Measurements from ENCODE around the gene NTN4.

The NTN4 gene

DNA sequence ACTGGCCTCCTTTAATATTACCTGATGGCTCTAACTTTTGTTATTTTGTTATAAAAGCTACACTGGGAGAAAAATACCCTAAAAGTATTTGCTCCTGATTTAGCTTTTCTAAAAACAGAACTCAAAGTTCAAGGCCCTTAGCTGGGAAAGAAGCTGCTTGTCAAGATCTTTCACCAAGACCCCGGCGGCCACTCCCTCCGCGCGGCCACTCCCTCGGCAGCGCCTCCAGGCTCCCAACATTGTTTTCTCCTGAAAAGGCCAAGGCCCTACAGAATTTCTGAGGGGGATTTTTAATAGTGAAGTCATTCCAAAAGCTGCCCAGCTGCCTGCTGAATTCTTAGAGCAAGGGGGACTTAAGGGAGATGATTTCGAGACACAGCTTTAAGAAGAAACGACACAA, 96.4 kb downstream of the NTN4 start:
- DNase-seq: no peak
- no peaks in the 10 kb centered on the region for H3K4me1 Mint-ChIP-seq
- H3K27me3 Mint-ChIP-seq (ENCODE audit: low read depth, poor library complexity): no peaks in the 10 kb centered on the region
- no peak overlapping the region for H3K27ac Mint-ChIP-seq
- H3K36me3 Mint-ChIP-seq (ENCODE audit: low read depth): no peaks in the 10 kb centered on the region
- TF ChIP-seq, protein P1, sequence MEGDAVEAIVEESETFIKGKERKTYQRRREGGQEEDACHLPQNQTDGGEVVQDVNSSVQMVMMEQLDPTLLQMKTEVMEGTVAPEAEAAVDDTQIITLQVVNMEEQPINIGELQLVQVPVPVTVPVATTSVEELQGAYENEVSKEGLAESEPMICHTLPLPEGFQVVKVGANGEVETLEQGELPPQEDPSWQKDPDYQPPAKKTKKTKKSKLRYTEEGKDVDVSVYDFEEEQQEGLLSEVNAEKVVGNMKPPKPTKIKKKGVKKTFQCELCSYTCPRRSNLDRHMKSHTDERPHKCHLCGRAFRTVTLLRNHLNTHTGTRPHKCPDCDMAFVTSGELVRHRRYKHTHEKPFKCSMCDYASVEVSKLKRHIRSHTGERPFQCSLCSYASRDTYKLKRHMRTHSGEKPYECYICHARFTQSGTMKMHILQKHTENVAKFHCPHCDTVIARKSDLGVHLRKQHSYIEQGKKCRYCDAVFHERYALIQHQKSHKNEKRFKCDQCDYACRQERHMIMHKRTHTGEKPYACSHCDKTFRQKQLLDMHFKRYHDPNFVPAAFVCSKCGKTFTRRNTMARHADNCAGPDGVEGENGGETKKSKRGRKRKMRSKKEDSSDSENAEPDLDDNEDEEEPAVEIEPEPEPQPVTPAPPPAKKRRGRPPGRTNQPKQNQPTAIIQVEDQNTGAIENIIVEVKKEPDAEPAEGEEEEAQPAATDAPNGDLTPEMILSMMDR (IDR thresholded peaks at IDR 0.05): no peak
- no peak overlapping the region for H3K4me3 Mint-ChIP-seq
- H3K9me3 Mint-ChIP-seq: no peaks in the 10 kb centered on the region

DNA sequence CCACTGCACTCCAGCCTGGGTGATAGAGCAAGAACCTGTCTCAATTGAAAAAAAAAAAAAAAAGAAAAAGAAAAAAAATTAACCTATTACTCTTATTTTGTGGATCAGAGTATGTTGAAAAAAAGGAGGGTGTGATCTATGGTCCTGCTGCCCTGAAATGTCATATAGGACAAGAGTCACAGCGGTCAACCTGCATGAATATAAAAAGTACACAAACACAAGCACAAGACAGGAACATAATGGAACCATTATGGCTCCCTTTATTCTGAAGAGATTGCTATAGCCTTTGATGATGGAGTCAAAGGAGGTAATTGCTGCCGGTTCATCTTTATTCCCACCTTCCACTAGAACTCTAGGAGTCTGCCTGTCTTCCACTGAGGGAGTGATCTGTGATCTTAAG, 96.9 kb downstream of the NTN4 start:
- H3K27ac Mint-ChIP-seq: no peak overlapping the region
- no peaks in the 10 kb centered on the region for H3K4me1 Mint-ChIP-seq
- TF ChIP-seq, protein P1 (IDR thresholded peaks at IDR 0.05): no peak
- no peaks in the 10 kb centered on the region for H3K27me3 Mint-ChIP-seq (ENCODE audit: low read depth, poor library complexity)
- H3K36me3 Mint-ChIP-seq (ENCODE audit: low read depth): no peaks in the 10 kb centered on the region
- H3K4me3 Mint-ChIP-seq: no peak overlapping the region
- H3K9me3 Mint-ChIP-seq: no peaks in the 10 kb centered on the region
- DNase-seq: no peak

DNA sequence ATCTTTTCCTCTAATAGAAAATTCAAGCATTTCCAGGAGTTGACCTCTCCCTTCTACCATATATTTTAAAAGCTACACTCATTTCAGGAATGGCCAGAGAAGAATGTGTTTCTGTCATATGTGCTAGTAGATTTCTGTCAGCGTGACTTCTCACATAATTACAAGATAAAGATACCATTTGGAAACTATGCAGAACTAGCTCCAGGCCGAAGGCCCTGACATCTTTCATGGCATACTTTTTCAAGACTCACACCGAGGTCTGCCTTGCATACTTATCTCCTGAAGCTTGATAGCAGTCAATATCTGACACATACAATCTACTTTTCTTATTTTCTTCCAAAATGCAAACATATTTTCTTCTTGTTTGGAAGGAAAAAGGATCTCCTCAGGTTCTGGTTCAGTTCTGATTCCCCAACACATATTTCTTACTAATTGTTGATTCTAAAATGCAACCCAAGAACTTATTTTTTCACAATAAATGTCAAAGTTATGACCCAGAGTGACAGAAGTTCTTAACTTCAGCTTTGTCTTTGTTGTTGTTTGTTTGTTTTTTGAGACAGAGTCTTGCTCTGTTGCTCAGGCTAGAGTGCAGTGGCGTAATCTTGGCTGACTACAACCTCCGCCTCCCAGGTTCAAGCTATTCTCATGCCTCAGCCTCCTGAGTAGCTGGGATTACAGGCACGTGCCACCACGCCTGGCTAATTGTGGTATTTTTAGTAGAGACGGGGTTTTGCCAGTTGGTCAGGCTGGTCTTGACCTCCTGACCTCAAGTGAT, 99.5 kb downstream of the NTN4 start:
- no peak overlapping the region for H3K27ac Mint-ChIP-seq
- no peaks in the 10 kb centered on the region for H3K27me3 Mint-ChIP-seq (ENCODE audit: low read depth, poor library complexity)

DNA sequence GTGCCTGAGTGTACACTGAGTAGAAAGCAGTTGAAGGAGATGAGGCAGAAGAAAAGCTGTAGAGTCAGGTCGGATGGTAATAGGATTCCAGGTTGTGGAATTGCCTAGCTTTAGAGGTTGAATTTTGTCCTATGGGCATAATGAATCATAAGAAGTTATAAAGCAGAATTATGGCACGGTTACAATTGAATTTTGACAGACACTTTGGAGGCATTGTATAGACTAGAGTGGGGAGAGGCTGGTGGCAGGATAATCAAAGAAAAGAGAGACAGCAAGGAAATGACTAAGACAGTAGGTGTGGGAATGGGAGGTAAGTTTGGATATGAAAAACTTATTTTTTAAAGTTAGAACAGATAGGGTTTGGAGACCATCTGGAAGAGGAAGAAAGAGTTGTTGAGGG, 102.6 kb downstream of the NTN4 start:
- no peaks in the 10 kb centered on the region for H3K27me3 Mint-ChIP-seq (ENCODE audit: low read depth, poor library complexity)

More for the DNA sequence above, 99.5 kb downstream of the NTN4 start:
- no peak overlapping the region for H3K4me3 Mint-ChIP-seq
- no peak for DNase-seq
- H3K4me1 Mint-ChIP-seq: no peaks in the 10 kb centered on the region
- H3K36me3 Mint-ChIP-seq (ENCODE audit: low read depth): no peaks in the 10 kb centered on the region
- H3K9me3 Mint-ChIP-seq: no peaks in the 10 kb centered on the region
- TF ChIP-seq, protein P1 (IDR thresholded peaks at IDR 0.05): no peak

DNA sequence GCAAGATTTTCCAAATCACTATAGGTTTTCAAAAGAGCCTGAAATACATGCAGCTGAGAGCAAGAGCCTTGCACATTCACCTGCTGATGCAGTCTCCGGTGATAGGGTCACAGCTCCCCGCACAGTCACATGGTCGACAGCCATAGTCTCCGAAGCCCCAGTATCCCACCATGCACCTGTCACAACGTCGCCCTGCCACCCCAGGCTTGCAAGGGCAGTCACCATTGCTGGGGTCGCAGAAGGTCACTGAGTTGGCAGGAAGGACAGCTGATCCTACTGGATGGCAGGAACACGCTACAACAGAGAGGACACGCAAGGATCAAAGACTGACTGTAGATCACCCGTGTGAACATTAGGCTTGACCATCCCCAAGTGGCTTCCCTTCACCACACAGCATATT, 107.1 kb downstream of the NTN4 start:
- H3K27me3 Mint-ChIP-seq (ENCODE audit: low read depth, poor library complexity): no peaks in the 10 kb centered on the region
- no peaks in the 10 kb centered on the region for H3K36me3 Mint-ChIP-seq (ENCODE audit: low read depth)
- H3K4me1 Mint-ChIP-seq: no peaks in the 10 kb centered on the region
- H3K4me3 Mint-ChIP-seq: no peak overlapping the region
- TF ChIP-seq, protein P1 (IDR thresholded peaks at IDR 0.05): no peak
- no peaks in the 10 kb centered on the region for H3K9me3 Mint-ChIP-seq
- no peak for DNase-seq
- no peak overlapping the region for H3K27ac Mint-ChIP-seq

More for the DNA sequence above, 102.6 kb downstream of the NTN4 start:
- Mint-ChIP-seq H3K4me3 (no peak overlapping the region), H3K4me1 (no peaks in the 10 kb centered on the region), H3K36me3 (ENCODE audit: low read depth) (no peaks in the 10 kb centered on the region), H3K27ac (no peak overlapping the region), H3K9me3 (no peaks in the 10 kb centered on the region)
- DNase-seq: no peak
- TF ChIP-seq, protein P1 (IDR thresholded peaks at IDR 0.05): no peak

DNA sequence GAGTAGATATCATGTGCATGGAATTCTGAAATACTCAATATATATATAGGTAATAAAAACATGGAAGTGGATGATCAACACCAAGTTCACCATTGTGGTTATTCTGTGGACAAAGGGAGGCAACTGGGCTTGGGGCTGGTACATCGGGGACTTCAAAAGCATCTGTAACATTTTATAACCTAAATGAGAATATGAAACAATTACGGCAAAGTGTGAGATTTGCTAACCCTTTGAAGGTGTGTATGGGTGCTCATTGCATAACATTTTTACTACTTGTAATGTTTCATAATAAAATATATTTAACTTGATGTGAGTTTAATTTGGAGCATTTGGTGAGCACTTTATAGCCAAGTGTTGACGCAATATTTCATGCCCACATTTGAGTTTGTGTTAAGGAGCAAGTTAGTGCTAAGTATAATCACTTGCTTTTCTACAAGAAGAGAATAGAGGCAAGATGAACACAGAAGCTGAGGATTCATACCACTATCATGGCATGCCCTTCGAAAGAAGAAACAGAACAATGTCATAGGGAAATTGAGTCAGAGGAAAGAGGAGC, 109.3 kb downstream of the NTN4 start:
- DNase-seq: no peak
- no peak overlapping the region for H3K27ac Mint-ChIP-seq
- H3K4me3 Mint-ChIP-seq: no peak overlapping the region
- H3K4me1 Mint-ChIP-seq: no peaks in the 10 kb centered on the region
- H3K36me3 Mint-ChIP-seq (ENCODE audit: low read depth): no peaks in the 10 kb centered on the region
- H3K9me3 Mint-ChIP-seq: peaks cover 8% of the 10 kb centered on the region
- TF ChIP-seq, protein P1 (IDR thresholded peaks at IDR 0.05): no peak
- no peaks in the 10 kb centered on the region for H3K27me3 Mint-ChIP-seq (ENCODE audit: low read depth, poor library complexity)
